Stimulated activated CD4-positive, alpha-beta T cell treated with anti-CD3 and anti-CD28 coated beads, TNF-alpha, amount 100 ng/mL, for 24 hours (primary cell): ENCODE measurements around the gene SOX4.
"Not testable (repeated sequence)": the region's sequence is repeated elsewhere in the genome, so short reads cannot be mapped to it uniquely, and the experiment has no call there.

Experiments
- DNase-seq, 3 experiments: peaks; one replicate each; pipeline ENCODE4 v3.0.0-alpha.2; 2020; ENCODE audit warnings: low read depth in 3 of 3

The SOX4 gene

GRCh38 chr6:21593412-21593926 lies at the start of gene SOX4:
Gene SOX4 (plus strand): TSS chr6:21593751. CDS start chr6:21594535, 784 bp downstream.
- DNase-seq: peak in 1 of 3 experiments; percentile 54

DNA sequence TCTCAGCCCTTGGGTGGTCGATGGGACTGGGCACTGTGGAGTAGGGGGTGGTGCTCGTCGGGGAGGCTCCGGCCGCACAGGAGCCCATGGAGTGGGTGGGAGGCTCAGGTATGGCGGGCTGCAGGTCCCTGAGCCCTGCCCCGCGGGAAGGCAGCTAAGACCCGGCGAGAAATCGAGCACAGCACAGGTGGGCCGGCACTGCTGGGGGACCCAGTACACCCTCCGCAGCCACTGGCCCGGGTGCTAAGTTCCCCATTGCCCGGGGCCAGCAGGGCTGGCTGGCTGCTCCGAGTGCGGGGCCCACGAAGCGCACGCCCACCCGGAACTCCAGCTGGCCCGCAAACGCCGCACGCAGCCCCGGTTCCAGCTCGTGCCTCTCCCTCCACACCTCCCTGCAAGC lies 41.3 kb upstream of the SOX4 start:
- DNase-seq: not testable (repeated sequence)

- no peak for DNase-seq
Observed at GRCh38 chr6:21554286-21554685, 39.3 kb upstream of the SOX4 start.

GRCh38 chr6:21555197-21555596 lies 38.4 kb upstream of the SOX4 start:
- no peak for DNase-seq

DNA sequence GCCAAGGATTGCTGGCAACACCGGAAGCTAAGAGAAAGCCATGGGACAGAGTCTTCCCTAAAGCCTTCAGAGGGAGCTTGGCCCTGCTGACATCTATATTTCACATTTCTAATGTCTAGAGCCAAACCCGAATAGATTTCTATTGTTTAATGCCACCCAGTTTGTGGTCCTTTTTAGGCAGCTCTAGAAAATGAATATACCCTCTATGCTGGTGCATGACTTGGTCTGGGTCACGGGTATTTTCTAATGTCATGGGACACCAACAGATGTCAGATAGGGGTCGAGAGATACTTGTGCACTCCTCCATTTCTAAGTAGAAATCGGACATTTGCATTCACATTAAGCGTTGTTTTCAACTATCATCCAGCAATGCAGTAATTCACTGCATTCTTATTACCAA lies 37.0 kb upstream of the SOX4 start:
- no peak for DNase-seq

GRCh38 chr6:21556968-21557721 lies 36.4 kb upstream of the SOX4 start:
- DNase-seq: no peak

DNA sequence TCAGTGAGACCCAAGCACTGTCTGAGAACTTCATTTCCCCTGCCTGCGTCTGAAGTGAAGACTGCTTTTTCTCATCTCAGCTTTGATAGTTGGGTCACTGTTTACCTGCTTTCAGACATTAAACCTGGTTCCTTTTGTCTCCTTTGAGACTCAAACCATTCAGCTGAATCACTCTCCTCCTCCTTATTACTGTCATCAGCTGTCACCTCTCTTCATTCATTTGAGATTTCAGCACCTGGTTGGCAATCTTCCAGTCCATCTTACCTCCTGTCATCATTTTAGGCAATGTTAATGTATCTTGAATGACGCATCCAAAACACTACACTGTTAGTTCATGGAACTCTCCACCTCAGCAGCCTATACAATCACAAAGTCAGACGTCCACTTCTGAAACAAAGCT lies 34.3 kb upstream of the SOX4 start:
- DNase-seq: no peak

DNA sequence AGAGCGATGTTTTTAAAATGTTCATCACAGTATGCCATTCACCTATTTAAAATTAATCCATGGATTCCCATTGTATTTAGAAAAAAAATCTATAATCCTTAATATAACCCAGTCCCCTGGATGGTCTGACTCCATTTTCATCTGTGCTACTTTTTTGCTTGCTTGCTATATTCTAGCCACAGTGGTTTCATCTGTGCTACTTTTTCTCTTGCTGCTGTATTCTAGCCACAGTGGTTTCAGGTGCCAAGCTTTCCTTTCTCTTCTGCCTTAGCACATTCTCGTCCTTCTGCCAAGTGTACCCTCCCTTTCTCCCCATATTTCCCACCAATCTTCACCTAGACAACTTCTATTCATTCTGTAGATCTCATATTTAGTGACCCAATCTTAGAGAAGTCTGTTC lies 33.3 kb upstream of the SOX4 start:
- no peak for DNase-seq

- DNase-seq: no peak
Observed at GRCh38 chr6:21565431-21565830, 28.1 kb upstream of the SOX4 start.

DNA sequence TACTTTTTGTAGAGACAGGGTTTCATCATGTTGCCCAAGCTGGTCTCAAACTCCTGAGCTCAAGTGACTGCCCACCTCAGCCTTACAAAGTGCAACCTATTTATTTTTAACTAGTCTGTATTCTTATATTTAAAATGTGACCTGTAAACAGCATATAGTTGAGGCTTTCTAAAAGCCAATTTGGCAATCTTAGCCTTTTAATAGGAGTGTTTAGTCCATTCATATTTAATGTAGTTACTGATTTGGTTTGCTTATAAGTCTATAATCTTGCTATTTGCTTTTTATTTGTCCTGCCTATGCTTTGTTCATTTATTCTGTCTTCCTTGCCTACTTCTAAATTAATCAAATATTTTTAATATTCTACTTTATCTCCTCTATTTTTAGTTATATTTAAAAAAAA lies 15.0 kb upstream of the SOX4 start:
- no peak for DNase-seq

- DNase-seq: no peak
Observed at GRCh38 chr6:21582651-21583050, 10.9 kb upstream of the SOX4 start.

GRCh38 chr6:21586300-21586699 lies 7.3 kb upstream of the SOX4 start:
- no peak for DNase-seq

DNA sequence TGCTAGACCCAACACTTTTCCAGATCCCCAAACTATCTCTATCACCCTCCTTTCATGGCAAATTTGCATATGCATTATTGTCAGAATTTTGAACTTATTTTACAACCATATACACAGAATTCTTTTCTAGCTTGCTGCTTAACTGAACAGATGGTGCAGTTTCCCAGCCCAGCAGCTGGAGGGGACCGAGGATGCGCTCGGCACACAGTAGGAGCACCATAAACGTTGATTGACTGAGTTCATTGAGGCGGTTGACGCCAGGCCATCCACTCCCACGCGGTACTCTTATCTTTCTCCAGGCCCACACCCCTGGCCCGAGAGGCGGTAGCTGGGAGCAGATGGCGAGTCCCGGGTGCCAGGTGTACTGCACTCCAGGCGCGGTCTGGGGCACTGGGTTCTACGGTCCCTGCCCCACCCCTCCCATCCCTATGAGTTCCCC lies 6.8 kb upstream of the SOX4 start:
- no peak for DNase-seq

DNA sequence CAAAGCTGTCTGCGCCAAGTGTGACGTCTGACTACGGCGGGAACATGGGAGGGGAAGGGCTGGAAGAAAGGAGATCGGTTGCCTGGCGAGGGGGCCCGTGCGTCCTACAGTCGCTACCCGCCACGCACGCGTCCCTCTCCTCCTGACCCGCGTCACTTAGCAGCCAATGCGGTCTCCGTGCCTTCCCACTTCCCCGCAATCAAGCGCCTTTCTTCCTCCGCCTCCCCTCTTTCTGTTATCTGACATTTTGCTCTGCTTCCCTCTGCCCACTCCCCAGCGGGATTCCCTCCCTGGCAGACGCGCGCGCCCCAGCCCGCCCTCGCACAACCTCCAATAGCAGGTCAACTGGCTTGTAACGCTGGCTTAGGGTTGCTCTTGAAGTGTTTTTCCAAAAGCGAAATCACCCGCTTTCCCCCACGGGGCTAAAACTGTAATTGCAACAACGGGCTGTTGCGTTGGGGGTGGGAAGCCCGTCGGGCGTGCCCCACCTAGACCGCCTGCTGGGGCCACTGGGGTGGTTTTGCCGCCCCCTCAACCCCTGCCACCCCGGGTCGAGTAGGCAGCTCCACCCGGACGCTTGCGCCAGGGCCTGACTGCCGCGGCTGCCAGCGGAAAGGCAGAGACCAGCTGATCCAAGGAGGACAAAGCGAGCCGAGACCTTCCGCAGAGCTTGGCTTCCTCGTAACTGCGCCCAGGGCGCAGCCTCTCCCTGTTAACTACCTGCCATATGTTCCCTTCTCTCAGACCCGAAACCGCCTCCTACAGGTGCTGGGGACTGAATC lies 6.2 kb upstream of the SOX4 start:
- peak in 1 of 3 experiments; percentile 9 for DNase-seq

- peak in 1 of 3 experiments; percentile 11 for DNase-seq
Observed at GRCh38 chr6:21587961-21588480, 5.5 kb upstream of the SOX4 start.

DNA sequence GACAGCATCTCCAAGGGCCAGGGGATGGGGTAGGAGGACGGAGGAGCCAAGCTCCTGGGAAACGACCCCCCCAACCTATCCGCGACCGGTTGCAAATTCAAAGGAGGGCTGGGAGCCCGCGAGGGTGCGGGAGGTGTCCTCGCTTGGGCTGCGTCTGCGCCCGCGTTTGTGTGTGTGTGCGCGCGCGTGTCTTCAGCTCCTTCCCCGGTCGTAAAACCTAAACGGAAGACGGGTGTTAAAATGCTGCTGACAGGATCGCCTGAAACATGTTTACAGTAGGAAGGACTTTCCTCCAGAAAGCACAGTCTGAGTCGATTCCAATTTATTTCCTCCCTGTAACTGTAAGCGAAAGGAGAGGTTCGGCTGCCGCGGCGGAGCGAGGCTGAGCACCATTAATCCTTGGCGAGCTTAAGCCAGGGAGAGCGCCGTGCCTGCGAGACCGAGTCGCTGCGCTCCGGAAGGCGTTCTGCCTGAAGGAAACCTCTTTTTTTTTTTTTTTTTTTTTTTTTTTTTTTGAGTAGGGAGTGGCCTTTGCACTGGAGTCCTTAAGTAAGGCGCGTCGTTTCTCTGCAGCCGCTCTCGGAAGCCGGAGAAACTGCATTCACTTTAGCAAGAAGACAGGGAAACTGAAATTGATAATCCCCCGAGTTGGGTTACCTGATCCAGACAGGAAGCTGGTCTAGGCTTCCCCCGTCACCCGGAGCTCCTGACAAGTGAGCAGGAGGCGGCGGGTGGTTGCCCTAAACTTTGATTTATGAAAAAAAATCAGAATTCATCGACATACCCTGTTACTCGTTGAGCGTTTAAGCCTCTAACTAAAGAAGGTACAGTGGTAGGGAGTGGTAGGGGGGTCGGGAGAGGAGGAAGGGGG lies 4.8 kb upstream of the SOX4 start:
- DNase-seq: peak in 1 of 3 experiments; percentile 31

DNA sequence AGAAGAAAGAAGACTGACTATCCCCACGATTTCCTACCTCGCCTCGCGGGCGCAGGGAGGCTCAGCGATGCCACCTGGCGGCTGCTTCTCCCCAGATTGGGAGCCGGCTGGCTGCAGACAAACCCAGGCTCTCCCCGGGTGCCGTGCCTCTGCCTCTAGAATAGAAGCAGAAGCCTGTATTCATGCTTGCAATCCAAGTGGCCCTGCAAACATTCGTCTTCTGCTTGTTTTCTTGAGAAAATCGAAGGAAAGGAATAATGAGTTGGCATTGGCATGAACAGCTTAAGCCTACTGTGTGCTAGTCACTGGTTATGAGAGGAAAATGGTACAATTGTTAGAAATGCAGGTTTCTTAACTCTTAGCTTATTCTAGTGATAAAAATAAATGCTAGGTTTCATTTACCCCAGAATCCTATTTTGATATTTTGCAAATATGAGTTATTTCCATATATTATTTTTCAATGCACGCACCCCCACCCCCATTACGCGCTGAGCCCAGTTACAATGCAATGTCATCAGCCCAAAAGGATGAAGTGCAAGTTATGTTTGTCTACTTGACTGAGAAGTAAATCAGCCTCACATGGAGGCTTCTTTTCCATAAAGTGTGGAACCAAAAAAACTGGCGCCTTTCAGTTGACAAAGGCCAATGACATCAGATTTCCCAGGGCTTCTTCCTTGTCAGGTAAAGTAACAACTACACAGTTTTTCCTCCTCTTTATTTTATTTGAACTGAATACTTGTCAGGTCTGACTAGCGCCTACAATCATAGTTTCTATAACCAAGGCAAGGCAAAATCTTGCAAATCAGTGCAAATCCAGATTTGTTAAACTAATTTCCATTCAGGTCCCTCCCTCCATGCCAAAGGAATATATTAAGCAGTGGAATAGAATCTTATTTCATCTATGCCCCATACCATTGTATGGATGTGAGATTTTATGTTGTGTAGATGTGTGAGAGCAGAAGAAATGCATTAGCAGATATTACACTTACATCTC lies 3.9 kb upstream of the SOX4 start:
- DNase-seq: peak; percentile 64 to 82 (median 69)

DNA sequence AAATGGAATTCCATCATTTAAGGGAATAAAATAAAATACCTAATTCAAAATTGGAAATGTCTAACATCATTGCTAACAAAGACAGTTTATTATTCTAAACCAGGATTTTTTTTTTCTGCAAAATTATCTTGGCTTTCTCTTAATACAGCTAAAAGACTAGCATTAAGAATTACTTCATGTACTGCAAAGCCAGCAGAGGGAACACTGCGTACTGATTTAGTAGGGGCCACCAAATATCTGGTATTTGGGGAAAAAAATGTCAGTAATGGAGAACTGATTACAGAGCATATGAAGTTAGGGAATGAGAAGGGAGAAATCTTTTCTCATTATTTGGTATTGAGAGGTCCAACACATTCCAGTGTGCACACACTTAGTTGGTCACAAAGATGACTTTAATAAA lies 3.2 kb upstream of the SOX4 start:
- no peak for DNase-seq

DNA sequence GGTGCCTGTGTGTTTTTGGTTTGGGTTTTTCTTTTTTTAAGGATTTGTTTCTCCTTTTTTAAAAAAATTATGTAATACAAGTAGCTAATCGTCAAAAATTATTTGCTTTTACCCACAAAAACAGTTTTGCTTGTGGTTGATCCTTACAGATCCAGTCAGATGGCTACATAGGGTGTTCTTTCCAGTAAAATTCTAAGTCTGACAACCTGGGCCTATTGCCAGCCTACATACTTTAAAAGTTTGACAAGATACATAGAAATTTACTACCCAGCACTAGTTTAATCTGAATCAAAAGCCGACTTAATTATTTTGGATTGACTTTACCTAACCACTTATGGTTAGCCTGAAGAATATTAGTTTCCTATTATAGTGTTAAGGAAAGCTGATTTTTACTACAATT lies 2.1 kb upstream of the SOX4 start:
- DNase-seq: no peak

- DNase-seq: no peak
Observed at GRCh38 chr6:21592953-21593352, 598 bp upstream of the SOX4 start.
